SK-N-MC (cell line): ENCODE data around the gene KXD1.
A peak's percentile ranks its signal among the peaks of the same experiment; 100 is the strongest.

Experiments
- DNase-seq: peaks from one replicate; pipeline ENCODE4 v3.0.0-alpha.2; 2011; ENCODE audit warnings: low read depth, low spot score
- H3K27ac ChIP-seq: fragments of 200-600 bp; sonication (generic); 2 replicates; pipeline ENCODE4 v1.5.1; 2016; ENCODE audit warnings: mixed run types
- H3K36me3 ChIP-seq: fragments of 200-600 bp; sonication (generic); 2 replicates; pipeline ENCODE4 v1.6.1; 2017; ENCODE audit warnings: antibody characterized with exemption, low read length, mixed read lengths; ENCODE audit not compliant: insufficient read depth
- H3K4me3 ChIP-seq: fragments of 200-600 bp; sonication (generic); 2 replicates; pipeline ENCODE4 v1.5.1; 2016
- H3K9ac ChIP-seq: fragments of 200-600 bp; sonication (generic); 2 replicates; pipeline ENCODE4 v1.8.0; 2017; ENCODE audit warnings: mixed run types, mixed read lengths; ENCODE audit not compliant: insufficient read length
- H3K9me3 ChIP-seq: fragments of 200-600 bp; sonication (generic); 2 replicates; pipeline ENCODE4 v1.6.1; 2017; ENCODE audit warnings: low read depth, mild to moderate bottlenecking, antibody characterized with exemption, low read length, moderate library complexity, mixed read lengths
- EZH2 ChIP-seq: fragments of 200-600 bp; sonication (generic); IDR thresholded peaks from one replicate; pipeline ENCODE4 v1.6.1; 2017; ENCODE audit warnings: antibody characterized with exemption
- FOXP2 ChIP-seq: optimal IDR thresholded peaks from 2 replicates; pipeline ENCODE3; 2011; ENCODE audit warnings: mild to moderate bottlenecking, moderate library complexity; ENCODE audit not compliant: insufficient read depth; ENCODE audit errors: extremely low read length, control extremely low read depth
- POLR2AphosphoS5 ChIP-seq: IDR thresholded peaks from 2 replicates; pipeline ENCODE4 v1.6.1; 2012; ENCODE audit warnings: mild to moderate bottlenecking, low read depth, low read length, borderline replicate concordance

KXD1 gene

DNA sequence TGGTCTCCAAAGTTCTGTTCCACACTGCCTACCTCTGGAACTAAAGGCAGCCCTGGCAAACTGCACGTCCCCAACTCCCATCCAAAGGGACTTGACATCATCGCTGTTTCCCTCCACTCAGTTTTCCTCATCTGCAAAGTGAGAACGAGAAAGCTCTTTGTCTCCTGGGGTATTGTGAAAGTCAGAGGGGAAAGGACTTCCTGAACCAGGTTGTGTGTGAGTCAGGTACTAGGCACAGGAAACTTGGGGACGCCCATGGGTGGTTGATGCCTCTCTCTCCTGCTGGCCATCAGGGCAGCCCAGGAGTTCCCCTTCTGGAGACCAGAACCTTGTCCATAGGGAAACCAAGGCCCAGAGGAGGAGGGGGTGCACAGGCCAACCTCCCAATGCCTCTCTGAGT, 44.2 kb downstream of the KXD1 start:
- Histone ChIP-seq H3K4me3 (no peak overlapping the region), H3K36me3 (no peaks in the 10 kb centered on the region; the same call in 1 of the 2 replicates), H3K9me3 (no peaks in the 10 kb centered on the region), H3K27ac (no peak overlapping the region), H3K9ac (no peak overlapping the region)
- TF ChIP-seq FOXP2 (no peak), EZH2 (no peak), POLR2AphosphoS5 (no peak)
- no peak for DNase-seq

DNA sequence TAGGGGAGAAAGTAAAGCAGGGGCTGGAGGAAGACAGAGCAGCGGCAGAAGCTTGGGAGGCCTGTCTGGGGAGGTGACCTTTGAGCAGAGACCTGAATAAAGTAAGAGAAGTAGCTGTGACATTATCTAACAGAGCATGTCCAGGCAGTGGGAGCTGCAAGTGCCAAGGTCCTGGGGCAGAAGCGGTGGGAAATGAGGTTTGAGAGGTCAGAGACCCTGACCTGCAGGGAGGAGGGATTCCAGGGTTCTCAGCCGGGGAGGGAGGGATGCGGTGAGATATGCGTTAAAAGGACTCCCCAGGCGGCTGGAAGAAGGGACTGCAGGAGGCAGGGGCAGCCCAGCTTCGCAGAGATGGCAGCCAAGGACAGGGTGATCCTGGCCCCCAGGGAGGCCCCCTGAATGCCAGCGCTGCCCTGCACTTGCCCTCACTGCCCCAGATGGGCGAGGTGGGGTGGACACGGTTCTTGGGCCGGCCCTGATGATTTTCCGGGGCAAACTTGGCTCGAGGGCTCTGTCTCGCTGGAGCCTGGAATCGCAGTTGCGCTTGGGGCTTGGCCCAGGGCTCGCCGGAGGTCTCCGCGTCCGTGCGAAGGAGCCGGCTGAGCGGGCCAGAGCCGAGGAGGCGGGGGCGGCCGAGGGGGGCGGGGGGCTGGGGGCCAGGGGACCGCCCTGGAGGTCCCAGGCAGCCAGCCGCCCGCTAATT, 45.7 kb downstream of the KXD1 start:
- Histone ChIP-seq H3K4me3 (no peak overlapping the region), H3K27ac (0 out of 2 replicates have a peak overlapping the region, but pooled peaks have one; percentile 19)

DNA sequence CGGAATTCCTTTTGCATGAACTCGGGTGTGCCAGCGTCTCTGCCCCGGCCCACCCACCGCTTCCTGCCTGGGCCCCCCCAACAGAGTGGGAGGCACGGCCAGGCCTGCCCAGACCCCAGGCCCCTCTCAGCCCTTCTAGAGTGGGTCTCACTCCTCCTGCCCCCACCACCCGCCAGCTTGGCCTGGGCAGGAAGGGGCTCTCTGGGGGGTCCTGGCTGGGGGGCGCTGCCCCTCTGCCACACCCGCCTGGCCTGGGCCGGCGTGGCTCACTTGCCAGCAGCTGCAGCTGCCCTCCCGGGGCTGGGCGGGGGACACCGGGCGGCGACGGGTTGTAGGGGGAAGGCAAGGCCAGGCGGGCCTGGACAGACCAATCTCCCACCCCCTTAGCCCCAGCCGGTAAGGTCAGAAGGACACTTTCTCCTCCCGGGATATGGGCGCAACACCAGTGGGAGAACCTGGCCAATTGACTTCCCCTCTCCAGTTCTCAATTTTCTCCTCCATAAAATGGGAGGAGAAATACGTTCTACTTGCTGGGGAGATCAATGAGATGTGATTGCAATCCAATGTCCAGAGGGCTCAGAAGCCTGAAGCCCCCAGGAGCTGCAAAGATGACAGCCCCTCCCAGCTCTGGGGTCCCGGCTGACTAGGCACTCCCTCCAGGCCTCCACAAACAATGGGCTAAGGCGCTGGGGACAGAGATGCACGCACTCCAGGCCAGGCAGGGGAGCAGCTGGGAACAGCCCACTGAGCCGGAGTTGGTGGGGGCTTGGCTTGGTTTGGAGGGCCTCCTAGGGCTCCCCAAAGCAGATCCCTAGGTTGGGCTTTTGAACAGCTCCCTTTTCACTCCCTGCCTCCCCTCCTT, 46.5 kb downstream of the KXD1 start:
- Histone ChIP-seq H3K27ac (no peak overlapping the region), H3K36me3 (no peaks in the 10 kb centered on the region; the same call in 1 of the 2 replicates), H3K4me3 (no peak overlapping the region; the same call in 1 of the 2 replicates), H3K9ac (no peak overlapping the region), H3K9me3 (no peaks in the 10 kb centered on the region)
- no peak for DNase-seq
- TF ChIP-seq EZH2, result no peak
- TF ChIP-seq POLR2AphosphoS5, result no peak
- TF ChIP-seq FOXP2, result no peak

More for the DNA sequence above, 45.7 kb downstream of the KXD1 start:
- no peak for DNase-seq
- Histone ChIP-seq H3K36me3 (no peaks in the 10 kb centered on the region; the same call in 1 of the 2 replicates), H3K9ac (no peak overlapping the region), H3K9me3 (no peaks in the 10 kb centered on the region)
- no peak for TF ChIP-seq FOXP2
- TF ChIP-seq EZH2, result no peak
- TF ChIP-seq POLR2AphosphoS5, result no peak

DNA sequence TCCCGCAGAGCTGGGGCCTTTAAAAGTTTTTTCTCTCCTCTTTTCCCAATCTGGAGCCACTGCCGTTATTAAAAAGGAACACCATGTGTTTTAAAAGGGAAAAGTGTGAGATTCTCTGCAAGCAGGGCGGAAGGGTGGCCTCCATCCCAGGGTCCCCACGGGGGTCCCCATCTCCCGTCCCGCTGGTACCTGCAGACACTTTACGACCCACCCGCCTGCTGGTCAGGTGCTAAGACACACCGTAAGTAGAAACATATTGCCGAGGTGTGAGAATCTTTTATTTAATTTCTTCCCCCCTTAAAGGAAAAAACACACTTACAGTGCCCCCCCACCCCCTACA, 47.1 kb downstream of the KXD1 start:
- peak overlapping the region; percentile 79 for H3K9ac ChIP-seq
- no peak for DNase-seq
- no peak for TF ChIP-seq FOXP2
- TF ChIP-seq EZH2, result no peak
- peak overlapping the region; percentile 87 for H3K4me3 ChIP-seq
- H3K36me3 ChIP-seq, result no peaks in the 10 kb centered on the region; the same call in 1 of the 2 replicates
- H3K27ac ChIP-seq, result no peak overlapping the region
- H3K9me3 ChIP-seq, result no peaks in the 10 kb centered on the region

DNA sequence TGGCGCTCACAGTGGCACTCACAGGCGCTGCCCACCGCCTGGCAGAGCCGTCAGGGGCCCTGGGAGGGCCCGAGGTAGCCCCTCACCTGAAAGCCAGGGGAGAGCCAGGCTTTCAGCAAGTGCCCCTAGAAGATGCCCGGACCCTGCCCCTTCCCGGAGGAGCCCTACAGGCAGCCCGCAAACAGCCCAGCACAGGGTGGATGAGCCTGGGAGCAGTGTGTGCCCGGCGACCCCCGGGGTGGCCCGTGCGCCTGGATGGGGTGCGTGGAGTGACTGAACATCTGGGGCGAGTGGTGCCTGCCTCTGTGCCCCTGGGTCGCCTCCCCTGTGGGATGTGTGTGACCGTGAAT, 47.5 kb downstream of the KXD1 start:
- Histone ChIP-seq H3K4me3 (peak overlapping the region; percentile 87), H3K36me3 (no peaks in the 10 kb centered on the region; the same call in 1 of the 2 replicates), H3K9me3 (no peaks in the 10 kb centered on the region), H3K9ac (peak overlapping the region; percentile 79), H3K27ac (no peak overlapping the region)
- no peak for DNase-seq
- TF ChIP-seq FOXP2 (no peak), EZH2 (no peak), POLR2AphosphoS5 (no peak)

DNA sequence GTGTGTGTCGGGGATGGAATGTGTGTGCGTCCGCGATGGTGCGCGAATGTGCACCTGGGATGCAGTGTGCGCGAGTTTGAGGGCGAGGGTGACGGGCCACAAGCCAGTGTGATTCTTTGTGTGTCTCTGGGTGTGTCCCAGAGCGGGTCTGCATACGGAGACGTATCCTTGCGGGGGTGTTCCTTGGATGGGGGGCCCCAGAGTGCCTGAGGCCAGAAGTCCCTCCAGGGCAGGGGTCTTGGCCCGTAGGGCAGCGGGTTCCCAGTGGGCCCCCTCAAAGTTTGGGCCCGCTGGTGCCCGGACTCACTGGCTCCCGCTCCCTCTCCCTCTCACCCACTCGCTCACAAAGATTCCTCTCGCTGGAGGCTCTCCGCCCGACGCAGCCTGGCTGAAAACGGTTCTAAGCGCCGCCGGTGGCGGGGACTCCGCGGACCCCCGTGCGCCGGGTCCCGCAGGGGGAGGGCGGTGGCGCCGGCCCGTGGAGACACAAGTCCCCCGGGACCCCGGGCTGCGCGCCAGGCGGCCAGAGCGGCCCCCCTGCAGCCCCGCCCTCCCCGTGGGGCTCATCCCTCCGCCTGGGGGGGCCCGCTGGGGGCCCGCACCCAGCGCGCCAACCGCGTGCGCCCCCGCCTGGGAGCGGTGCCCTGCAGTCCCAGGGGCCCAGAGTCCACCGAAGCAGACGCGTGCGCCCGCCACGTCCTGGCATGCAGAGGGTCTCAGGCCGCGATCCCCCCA, 48.0 kb downstream of the KXD1 start:
- no peak for DNase-seq
- Histone ChIP-seq H3K27ac (no peak overlapping the region; the same call in 1 of the 2 replicates), H3K36me3 (no peaks in the 10 kb centered on the region; the same call in 1 of the 2 replicates), H3K9ac (peak overlapping the region; percentile 79), H3K4me3 (peak overlapping the region; percentile 87), H3K9me3 (no peaks in the 10 kb centered on the region)
- TF ChIP-seq EZH2 (no peak), FOXP2 (no peak), POLR2AphosphoS5 (no peak)

DNA sequence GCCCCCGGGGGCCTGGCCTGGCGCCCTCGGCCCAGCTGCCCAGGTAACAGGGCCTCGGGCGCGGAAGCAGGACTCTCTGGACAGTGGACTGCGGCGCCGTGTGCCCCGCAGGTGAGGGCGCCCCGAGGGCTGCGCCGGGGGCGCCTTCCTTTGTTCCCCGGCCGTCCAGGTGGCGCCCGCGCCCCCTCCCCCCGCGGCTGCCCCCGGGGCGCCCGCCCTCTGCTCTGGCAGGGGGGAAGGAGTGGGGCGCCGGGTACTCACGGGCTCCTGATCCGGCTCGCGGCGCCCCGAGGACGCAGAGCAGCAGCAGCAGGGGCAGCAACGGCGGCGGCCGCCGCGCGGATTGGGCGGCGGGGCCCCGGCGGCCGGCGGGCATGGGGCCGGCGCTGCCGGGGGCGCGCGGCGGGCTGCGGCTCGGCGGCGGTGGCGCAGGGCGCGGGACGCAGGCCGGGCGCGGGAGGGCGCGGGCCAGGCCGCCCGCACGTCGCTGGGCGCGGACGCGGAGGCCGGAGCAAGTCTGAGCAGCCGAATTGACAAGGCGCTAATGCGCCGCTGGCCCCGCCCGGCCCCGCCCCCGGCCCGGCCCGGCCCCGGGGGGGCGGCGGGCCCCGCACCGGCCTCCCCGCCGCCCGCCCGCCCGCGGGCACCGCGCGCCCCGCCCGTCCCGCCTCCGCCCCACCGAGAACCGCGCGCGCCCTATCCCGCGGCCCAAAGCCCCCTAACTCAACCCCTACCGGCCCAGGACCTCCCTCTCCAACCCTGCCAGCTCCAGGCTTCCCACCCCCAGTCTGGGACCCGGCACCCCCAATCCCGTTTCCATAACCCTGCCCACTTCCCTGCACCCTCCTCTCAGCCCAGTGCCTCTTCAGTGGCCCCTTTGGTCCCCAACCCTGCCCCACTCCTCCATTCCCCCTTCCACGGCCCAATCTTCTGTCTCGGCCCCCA, 48.9 kb downstream of the KXD1 start, which contains the start of gene CRLF1:
Gene CRLF1 (minus strand): TSS at position 519 of the 945 bp plus-strand sequence. CDS start 143 bp downstream, at position 376.
- Histone ChIP-seq H3K27ac (no peak within 1 kb of the TSS; the same call in 1 of the 2 replicates), H3K36me3 (no peaks in the 10 kb centered on the region; the same call in 1 of the 2 replicates), H3K9me3 (no peaks in the 10 kb centered on the region), H3K4me3 (peak within 1 kb of the TSS; percentile 87), H3K9ac (peak within 1 kb of the TSS; percentile 79)
- TF ChIP-seq POLR2AphosphoS5 (no peak), FOXP2 (no peak), EZH2 (no peak)
- DNase-seq, result no peak
